Left renal cortex interstitium (tissue), 4 donors: ENCODE measurements around the gene TUFT1. TPM values are rescaled to one million over a fixed set of nuclear protein-coding genes. Genes with fewer than 3 reads are reported as not detected.

Source experiments
- DNase-seq, 4 donors: peaks; one replicate each; pipeline ENCODE4 v3.0.0-alpha.2; 2013; ENCODE audit warnings: low read depth in 4 of 4, low spot score in 2 of 4, missing footprints in 1 of 4
- polyA plus RNA-seq, 4 donors: library from polyadenylated mRNA; unstranded; fragments of 120-200 nt; gene quantifications; one replicate each; pipeline ENCODE4 v1.2.1, GENCODE V29; 2013; ENCODE audit not compliant: insufficient read length in 4 of 4

The TUFT1 gene
- polyA plus RNA-seq, 4 donors, result 11.0 to 14.2 (median 11.6) TPM

GRCh38 chr1:151536499-151536898 is 3.6 kb upstream of the TUFT1 start:
- DNase-seq, result no peak

GRCh38 chr1:151537112-151537511 is 3.0 kb upstream of the TUFT1 start:
- no peak for DNase-seq

GRCh38 chr1:151539321-151540020 is 638 bp upstream of the TUFT1 start:
- peak in 1 of 4 donors; percentile 50 for DNase-seq

- DNase-seq, result no peak
Measured at GRCh38 chr1:151540982-151541377, 871 bp downstream of the TUFT1 start.

GRCh38 chr1:151541752-151542151 is 1.6 kb downstream of the TUFT1 start:
- DNase-seq, result no peak

- no peak for DNase-seq
Measured at GRCh38 chr1:151542710-151543129, 2.6 kb downstream of the TUFT1 start.

- no peak for DNase-seq
Measured at GRCh38 chr1:151545542-151545941, 5.4 kb downstream of the TUFT1 start.

- DNase-seq, result no peak
Measured at GRCh38 chr1:151546011-151546925, 6.2 kb downstream of the TUFT1 start.

- no peak for DNase-seq
Measured at GRCh38 chr1:151547119-151547899, 7.2 kb downstream of the TUFT1 start.

- no peak for DNase-seq
Measured at GRCh38 chr1:151547900-151548230, 7.8 kb downstream of the TUFT1 start.

GRCh38 chr1:151549199-151549598 is 9.1 kb downstream of the TUFT1 start:
- no peak for DNase-seq

- no peak for DNase-seq
Measured at GRCh38 chr1:151553659-151554058, 13.6 kb downstream of the TUFT1 start.

- no peak for DNase-seq
Measured at GRCh38 chr1:151556052-151556451, 15.9 kb downstream of the TUFT1 start.

- DNase-seq, result no peak
Measured at GRCh38 chr1:151562661-151563060, 22.6 kb downstream of the TUFT1 start.

GRCh38 chr1:151563376-151563775 is 23.3 kb downstream of the TUFT1 start:
- DNase-seq, result no peak

- DNase-seq, result no peak
Measured at GRCh38 chr1:151565502-151566189, 25.5 kb downstream of the TUFT1 start.

- DNase-seq, result no peak
Measured at GRCh38 chr1:151568626-151569088, 28.5 kb downstream of the TUFT1 start.

GRCh38 chr1:151570819-151571218 is 30.7 kb downstream of the TUFT1 start:
- no peak for DNase-seq

- DNase-seq, result no peak
Measured at GRCh38 chr1:151574575-151575529, 34.7 kb downstream of the TUFT1 start.
